Lower lobe of right lung (tissue), 2 donors: Measurements from ENCODE around the gene ITGAL. TPM values are rescaled to one million over a fixed set of nuclear protein-coding genes. Genes with fewer than 3 reads are reported as not detected.
A peak's percentile ranks its signal among the peaks of the same experiment; 100 is the strongest.
"Not testable (repeated sequence)": the region's sequence is repeated elsewhere in the genome, so short reads cannot be mapped to it uniquely, and the experiment has no call there.

Experiments
- ATAC-seq, 2 donors: fragments of 200-7000 bp; cut with Tn5 transposase; one replicate each; pipeline ENCODE4 v1.9.1; 2020 to 2022; ENCODE audit warnings: mild to moderate bottlenecking in 2 of 2, moderate library complexity in 2 of 2
- DNase-seq: peaks from one replicate; pipeline ENCODE4 v3.0.0-alpha.2; 2020
- H3K27ac ChIP-seq: fragments of 200-600 bp; one replicate; pipeline ENCODE4 v1.8.0; 2022
- H3K27me3 ChIP-seq: fragments of 200-600 bp; one replicate; pipeline ENCODE4 v1.8.0; 2022; ENCODE audit warnings: low read depth
- H3K36me3 ChIP-seq: fragments of 200-600 bp; one replicate; pipeline ENCODE4 v1.8.0; 2022; ENCODE audit warnings: mild to moderate bottlenecking
- H3K4me1 ChIP-seq: fragments of 200-600 bp; one replicate; pipeline ENCODE4 v1.8.0; 2022
- H3K4me3 ChIP-seq: fragments of 200-600 bp; one replicate; pipeline ENCODE4 v1.8.0; 2022; ENCODE audit warnings: mild to moderate bottlenecking
- H3K9me3 ChIP-seq: fragments of 200-600 bp; one replicate; pipeline ENCODE4 v1.8.0; 2022
- intact Hi-C: fragments of 100-400 bp; cut with DNase I; formaldehyde crosslinking; loops from one replicate; pipeline ENCODE4 v1.11.0; 2022
- total RNA-seq: library from RNA; stranded (reverse); fragmentation: NEBNext Ultra II Directional; extraction: Animal tissue kit (Norgen Biotek cat#: 25700); gene quantifications from one replicate; pipeline ENCODE4 v1.2.1, GENCODE V29; 2021
- TF ChIP-seq, protein P1 (sequence below): fragments of 200-600 bp; IDR thresholded peaks from one replicate; pipeline ENCODE4 v1.8.0; 2022; ENCODE audit warnings: antibody characterized with exemption, mild to moderate bottlenecking
- donor health status: DM: no; HTN: yes; CAD: no; lungs with severe emphysema.

ITGAL gene
- total RNA-seq, 1 donor from 2014 or later = 127 TPM

DNA sequence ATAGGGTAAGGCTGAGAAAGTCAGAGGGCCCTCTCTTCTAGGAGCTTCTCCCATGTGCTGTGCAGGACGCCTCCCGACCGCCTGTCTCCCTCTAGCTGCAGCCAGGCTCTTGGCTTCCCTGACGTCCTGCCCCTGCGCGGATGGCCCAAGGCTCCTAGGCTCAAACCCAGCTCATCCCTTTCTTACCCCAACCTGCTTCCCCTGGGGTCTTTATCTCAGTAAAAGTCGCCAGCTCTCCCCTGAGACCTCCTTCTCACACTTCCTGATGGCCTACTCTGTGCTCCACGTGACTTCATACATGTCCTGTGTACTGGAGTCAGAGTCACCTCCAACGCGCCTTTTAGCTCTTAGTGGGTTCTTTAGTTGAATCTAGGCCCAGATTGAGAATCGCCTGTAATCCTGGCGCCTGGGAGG lies 63.2 kb downstream of the ITGAL start:
- DNase-seq (peak; percentile 80), ATAC-seq (peak; percentile 83 to 85)
- Histone ChIP-seq H3K4me1 (peaks cover 27% of the 10 kb centered on the region), H3K9me3 (no peaks in the 10 kb centered on the region), H3K27ac (peak overlapping the region; percentile 95), H3K4me3 (peak overlapping the region; percentile 84), H3K36me3 (peaks cover 23% of the 10 kb centered on the region), H3K27me3 (no peaks in the 10 kb centered on the region)
- TF ChIP-seq, protein P1, sequence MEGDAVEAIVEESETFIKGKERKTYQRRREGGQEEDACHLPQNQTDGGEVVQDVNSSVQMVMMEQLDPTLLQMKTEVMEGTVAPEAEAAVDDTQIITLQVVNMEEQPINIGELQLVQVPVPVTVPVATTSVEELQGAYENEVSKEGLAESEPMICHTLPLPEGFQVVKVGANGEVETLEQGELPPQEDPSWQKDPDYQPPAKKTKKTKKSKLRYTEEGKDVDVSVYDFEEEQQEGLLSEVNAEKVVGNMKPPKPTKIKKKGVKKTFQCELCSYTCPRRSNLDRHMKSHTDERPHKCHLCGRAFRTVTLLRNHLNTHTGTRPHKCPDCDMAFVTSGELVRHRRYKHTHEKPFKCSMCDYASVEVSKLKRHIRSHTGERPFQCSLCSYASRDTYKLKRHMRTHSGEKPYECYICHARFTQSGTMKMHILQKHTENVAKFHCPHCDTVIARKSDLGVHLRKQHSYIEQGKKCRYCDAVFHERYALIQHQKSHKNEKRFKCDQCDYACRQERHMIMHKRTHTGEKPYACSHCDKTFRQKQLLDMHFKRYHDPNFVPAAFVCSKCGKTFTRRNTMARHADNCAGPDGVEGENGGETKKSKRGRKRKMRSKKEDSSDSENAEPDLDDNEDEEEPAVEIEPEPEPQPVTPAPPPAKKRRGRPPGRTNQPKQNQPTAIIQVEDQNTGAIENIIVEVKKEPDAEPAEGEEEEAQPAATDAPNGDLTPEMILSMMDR = peak; percentile 61
- intact Hi-C loops = no loop called here

DNA sequence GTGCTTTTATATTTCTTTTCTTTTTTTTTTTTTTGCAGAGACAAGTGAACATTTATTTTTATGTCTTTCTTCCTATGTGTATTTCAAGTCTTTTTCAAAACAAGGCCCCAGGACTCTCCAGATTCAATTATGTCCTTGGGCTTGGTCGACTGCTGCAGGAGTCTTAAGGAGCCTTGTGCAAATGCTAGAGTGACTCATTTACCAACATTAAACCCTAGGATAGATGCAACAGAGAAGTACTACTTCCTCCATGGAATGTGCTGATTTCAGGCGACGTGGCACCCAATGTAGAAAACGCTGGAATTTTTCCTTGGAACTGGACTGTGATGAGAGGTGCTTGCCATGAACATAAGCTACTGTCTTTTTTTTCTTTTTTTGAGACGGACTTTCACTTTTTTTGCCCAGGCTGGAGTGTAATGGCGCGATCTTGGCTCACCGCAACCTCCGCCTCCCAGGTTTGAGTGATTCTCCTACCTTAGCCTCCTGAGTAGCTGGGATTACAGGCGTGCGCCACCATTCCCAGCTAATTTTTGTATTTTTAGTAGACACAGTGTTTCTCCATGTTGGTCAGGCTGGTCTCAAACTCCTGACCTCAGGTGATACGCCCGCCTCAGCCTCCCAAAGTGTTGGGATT lies 64.0 kb downstream of the ITGAL start:
- H3K27me3 ChIP-seq, intact Hi-C loops, DNase-seq, H3K4me3 ChIP-seq, H3K9me3 ChIP-seq, ATAC-seq: not testable (repeated sequence)
- Histone ChIP-seq H3K4me1 (peaks cover 27% of the 10 kb centered on the region), H3K36me3 (peaks cover 17% of the 10 kb centered on the region), H3K27ac (peak overlapping the region; percentile 95)

DNA sequence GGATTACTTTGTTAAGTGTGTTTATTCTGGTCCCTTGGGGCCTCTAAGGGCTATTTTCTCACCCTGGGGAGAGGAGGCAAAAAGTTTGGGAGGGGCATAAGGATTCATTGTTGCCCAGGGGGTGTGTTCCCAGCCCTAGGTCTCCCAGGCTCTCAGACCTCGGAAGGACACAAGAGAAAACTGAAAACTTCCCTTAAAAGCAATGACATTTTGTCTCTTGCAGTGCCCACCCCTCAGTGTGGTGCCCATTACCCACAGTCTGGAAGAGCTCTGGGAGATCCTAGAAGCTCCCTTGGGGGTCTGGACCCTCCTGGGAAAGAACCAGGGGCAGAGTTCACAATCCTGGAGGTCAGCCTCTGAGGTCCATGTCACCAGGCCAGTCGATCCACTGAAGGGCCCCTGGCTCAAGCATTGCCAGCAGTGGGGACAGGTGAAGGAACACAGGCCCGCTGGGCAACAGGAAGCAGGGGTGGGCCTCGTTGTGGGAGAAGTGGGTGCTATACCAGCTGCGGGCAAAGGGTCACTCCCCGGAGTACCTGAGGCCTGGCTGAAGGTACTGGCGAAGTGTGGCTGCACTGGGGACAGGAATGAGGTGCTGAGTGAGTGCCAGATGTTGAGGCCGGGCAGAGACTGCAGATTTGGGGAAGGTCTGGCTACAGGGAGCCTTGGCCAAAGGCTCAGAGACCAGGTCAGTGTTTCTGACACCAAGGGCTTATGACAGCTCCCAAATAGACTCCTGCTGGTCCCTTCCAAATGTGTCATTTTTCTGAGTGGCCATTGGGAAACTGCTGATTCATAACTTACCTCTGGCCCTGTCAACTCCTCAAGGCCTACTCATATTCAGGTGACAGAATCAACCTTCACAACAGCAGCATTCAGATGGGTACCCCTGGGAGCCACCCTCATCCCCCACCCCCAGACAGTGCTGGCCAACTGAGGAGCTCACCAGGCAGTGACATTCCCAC lies 66.7 kb downstream of the ITGAL start:
- Histone ChIP-seq H3K9me3 (no peaks in the 10 kb centered on the region), H3K4me1 (peaks cover 13% of the 10 kb centered on the region), H3K4me3 (no peak overlapping the region), H3K27ac (no peak overlapping the region), H3K36me3 (no peaks in the 10 kb centered on the region), H3K27me3 (no peaks in the 10 kb centered on the region)
- DNase-seq = no peak
- TF ChIP-seq, protein P1 = no peak
- ATAC-seq = no peak
- intact Hi-C loops = no loop called here

DNA sequence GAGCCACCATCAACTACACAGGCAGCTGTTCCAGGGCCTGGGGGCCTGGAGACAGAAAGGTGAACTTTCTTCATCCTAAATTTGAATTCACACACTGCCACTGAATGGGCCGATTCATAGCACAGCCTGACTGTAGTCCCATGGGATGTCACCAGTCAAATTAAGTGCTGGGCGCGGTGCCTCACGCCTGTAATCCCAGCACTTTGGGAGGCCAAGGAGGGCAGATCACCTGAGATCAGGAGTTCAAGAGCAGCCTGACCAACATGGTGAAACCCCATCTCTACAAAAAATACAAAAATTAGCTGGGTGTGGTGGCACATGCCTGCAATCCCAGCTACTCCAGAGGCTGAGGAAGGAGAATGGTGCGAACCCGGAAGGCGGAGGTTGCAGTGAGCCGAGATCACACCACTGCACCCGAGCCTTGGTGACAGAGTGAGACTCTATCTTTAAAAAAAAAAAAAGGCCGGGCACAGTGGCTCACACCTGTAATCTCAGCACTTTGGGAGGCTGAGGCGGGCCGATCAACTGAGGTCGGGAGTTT lies 67.5 kb downstream of the ITGAL start:
- intact Hi-C loops, H3K9me3 ChIP-seq, H3K27ac ChIP-seq, H3K4me3 ChIP-seq, H3K36me3 ChIP-seq, ATAC-seq, H3K27me3 ChIP-seq, DNase-seq: not testable (repeated sequence)
- H3K4me1 ChIP-seq = peaks cover 13% of the 10 kb centered on the region

DNA sequence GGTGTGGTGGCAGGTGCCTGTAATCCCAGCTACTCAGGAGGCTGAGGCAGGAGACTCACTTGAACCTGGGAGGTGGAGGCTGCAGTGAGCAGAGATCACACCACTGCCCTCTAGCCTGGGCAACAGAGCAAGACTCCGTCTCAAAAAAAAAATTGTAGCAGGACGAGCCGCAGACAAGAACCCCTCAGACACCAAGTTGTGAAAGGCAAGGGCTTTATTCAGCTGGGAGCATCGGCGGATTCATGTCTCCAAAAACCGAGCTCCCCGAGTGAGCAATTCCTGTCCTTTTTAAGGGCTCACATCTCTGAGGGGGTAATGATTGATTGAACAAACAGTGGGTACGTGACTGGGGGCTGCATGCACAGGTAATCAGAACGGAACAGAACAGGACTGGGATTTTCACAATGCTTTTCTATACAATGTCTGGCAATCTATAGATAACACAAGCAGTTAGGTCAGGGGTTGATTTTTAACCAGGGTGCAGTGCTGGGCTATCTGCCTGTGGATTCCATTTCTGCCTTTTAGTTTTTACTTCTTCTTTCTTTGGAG lies 68.4 kb downstream of the ITGAL start:
- H3K4me1 ChIP-seq, intact Hi-C loops, DNase-seq, H3K27ac ChIP-seq, H3K4me3 ChIP-seq, H3K27me3 ChIP-seq, ATAC-seq, H3K9me3 ChIP-seq, H3K36me3 ChIP-seq: not testable (repeated sequence)

DNA sequence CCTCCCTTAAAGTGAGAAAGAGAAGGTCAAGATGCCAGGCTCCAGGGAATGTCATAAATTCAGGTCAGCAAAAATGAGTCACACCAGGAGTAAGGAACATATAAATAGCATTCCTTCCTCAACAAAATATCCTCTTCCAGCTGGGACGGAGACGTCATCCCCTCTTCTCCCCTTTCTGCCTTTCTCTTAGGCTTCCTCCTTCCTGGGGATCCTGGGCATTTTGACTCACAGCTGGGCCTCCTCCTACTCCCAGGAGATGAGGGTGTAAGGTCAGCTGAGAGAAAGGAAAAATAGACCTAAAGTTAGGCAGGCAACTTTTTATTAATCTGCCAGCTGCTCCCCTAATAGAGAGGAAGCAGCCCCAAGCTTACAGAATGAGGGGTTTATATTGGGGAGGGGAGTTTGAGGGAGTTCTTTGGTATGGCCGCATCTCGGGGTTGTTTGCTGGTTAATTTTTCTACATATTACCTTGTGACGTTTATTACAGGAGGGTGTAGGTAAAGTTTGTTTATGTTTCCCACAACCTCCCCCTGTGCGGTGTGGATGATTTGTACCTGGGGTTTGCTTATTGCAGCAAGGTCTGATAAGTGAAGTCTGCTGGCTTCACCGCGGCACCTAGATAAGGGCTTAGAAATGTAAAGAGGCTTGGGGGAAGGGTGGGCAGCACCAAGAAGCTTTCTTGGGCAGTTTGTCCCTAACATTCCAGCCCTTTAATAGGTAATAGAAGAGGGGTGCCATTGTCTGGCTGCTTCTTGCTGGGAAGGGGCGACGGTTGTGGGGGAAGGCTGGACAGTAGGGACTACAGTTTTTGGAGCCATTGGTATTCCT lies 69.2 kb downstream of the ITGAL start:
- intact Hi-C loops = no loop called here
- Histone ChIP-seq H3K27ac (no peak overlapping the region), H3K27me3 (no peaks in the 10 kb centered on the region), H3K4me1 (no peaks in the 10 kb centered on the region), H3K4me3 (no peak overlapping the region), H3K9me3 (no peaks in the 10 kb centered on the region), H3K36me3 (no peaks in the 10 kb centered on the region)
- DNase-seq = no peak
- no peak for ATAC-seq
- TF ChIP-seq, protein P1 = no peak
